Chondrocyte (in vitro differentiated cells): ENCODE results near the gene SCN8A. TPM values are rescaled to one million over a fixed set of nuclear protein-coding genes. Genes with fewer than 3 reads are reported as not detected.

ENCODE experiments used
- DNase-seq: peaks from one replicate; pipeline ENCODE4 v3.0.0; 2021; ENCODE audit warnings: mixed read lengths, low spot score
- H3K27ac Mint-ChIP-seq: one replicate; pipeline ENCODE4 v1.8.0; 2021; ENCODE audit warnings: mild to moderate bottlenecking, moderate library complexity, mixed read lengths; ENCODE audit not compliant: unreplicated experiment
- H3K27me3 Mint-ChIP-seq: 2 replicates; pipeline ENCODE4 v1.8.0; 2021; ENCODE audit warnings: low read depth, mixed read lengths
- H3K36me3 Mint-ChIP-seq: 2 replicates; pipeline ENCODE4 v1.8.0; 2021; ENCODE audit warnings: low read depth, mixed read lengths
- H3K4me1 Mint-ChIP-seq: 2 replicates; pipeline ENCODE4 v1.8.0; 2021; ENCODE audit warnings: low read depth, mild to moderate bottlenecking, mixed read lengths
- H3K4me3 Mint-ChIP-seq: one replicate; pipeline ENCODE4 v1.8.0; 2021; ENCODE audit warnings: mild to moderate bottlenecking, moderate library complexity, mixed read lengths; ENCODE audit not compliant: unreplicated experiment
- H3K9me3 Mint-ChIP-seq: 2 replicates; pipeline ENCODE4 v1.8.0; 2021; ENCODE audit warnings: low read depth, mixed read lengths
- CTCF ChIP-seq: fragments of 200-600 bp; sonication (generic); IDR thresholded peaks from 2 replicates; pipeline ENCODE4 v1.5.0; 2021; ENCODE audit warnings: antibody characterized with exemption, mild to moderate bottlenecking, moderate library complexity
- total RNA-seq: library from RNA; stranded (reverse); gene quantifications from 3 replicates; pipeline ENCODE4 v1.2.1, GENCODE V29; 2021

SCN8A gene
- total RNA-seq, 1 donor from 2014 or later = 4.4 TPM

- H3K4me1 Mint-ChIP-seq = peaks cover 2% of the 10 kb centered on the region
- H3K4me3 Mint-ChIP-seq = no peak overlapping the region
- DNase-seq = no peak
- no peaks in the 10 kb centered on the region for H3K9me3 Mint-ChIP-seq
- H3K36me3 Mint-ChIP-seq = peaks cover 5% of the 10 kb centered on the region
- H3K27ac Mint-ChIP-seq = no peak overlapping the region
- no peaks in the 10 kb centered on the region for H3K27me3 Mint-ChIP-seq
- TF ChIP-seq CTCF = no peak
Observed at GRCh38 chr12:51749206-51749985, 158.4 kb downstream of the SCN8A start.

GRCh38 chr12:51749986-51750317, 158.9 kb downstream of the SCN8A start:
- Mint-ChIP-seq H3K4me3 (no peak overlapping the region), H3K36me3 (peaks cover 5% of the 10 kb centered on the region), H3K9me3 (no peaks in the 10 kb centered on the region), H3K4me1 (peaks cover 2% of the 10 kb centered on the region), H3K27ac (no peak overlapping the region), H3K27me3 (no peaks in the 10 kb centered on the region)
- no peak for TF ChIP-seq CTCF
- no peak for DNase-seq

- no peak for TF ChIP-seq CTCF
- Mint-ChIP-seq H3K27me3 (no peaks in the 10 kb centered on the region), H3K36me3 (peaks cover 5% of the 10 kb centered on the region), H3K9me3 (no peaks in the 10 kb centered on the region), H3K4me3 (no peak overlapping the region), H3K27ac (no peak overlapping the region), H3K4me1 (peaks cover 2% of the 10 kb centered on the region)
- DNase-seq = no peak
Observed at GRCh38 chr12:51751661-51752060, 160.6 kb downstream of the SCN8A start.

GRCh38 chr12:51752234-51752889, 161.3 kb downstream of the SCN8A start:
- Mint-ChIP-seq H3K4me1 (peaks cover 2% of the 10 kb centered on the region), H3K36me3 (peaks cover 5% of the 10 kb centered on the region), H3K4me3 (no peak overlapping the region), H3K27me3 (no peaks in the 10 kb centered on the region), H3K9me3 (no peaks in the 10 kb centered on the region), H3K27ac (no peak overlapping the region)
- no peak for TF ChIP-seq CTCF
- no peak for DNase-seq

- no peaks in the 10 kb centered on the region for H3K9me3 Mint-ChIP-seq
- no peaks in the 10 kb centered on the region for H3K27me3 Mint-ChIP-seq
- no peak for DNase-seq
- H3K4me1 Mint-ChIP-seq = peaks cover 2% of the 10 kb centered on the region
- TF ChIP-seq CTCF = no peak
- no peak overlapping the region for H3K27ac Mint-ChIP-seq
- H3K4me3 Mint-ChIP-seq = no peak overlapping the region
- peaks cover 5% of the 10 kb centered on the region for H3K36me3 Mint-ChIP-seq
Observed at GRCh38 chr12:51753980-51754675, 163.1 kb downstream of the SCN8A start.
